ENCODE measurements around the gene SPHK2. TPM values are rescaled to one million over a fixed set of nuclear protein-coding genes. Genes with fewer than 3 reads are reported as not detected.
"Not testable (repeated sequence)": the region's sequence is repeated elsewhere in the genome, so short reads cannot be mapped to it uniquely, and the experiment has no call there.

SPHK2 gene
- total RNA-seq, 1 donor from 2014 or later = 7.2 TPM

- no peak for DNase-seq
Observed at GRCh38 chr19:48624791-48625723, 5.8 kb downstream of the SPHK2 start.

GRCh38 chr19:48625891-48626327, 6.6 kb downstream of the SPHK2 start:
- no peak for DNase-seq

- DNase-seq = no peak
Observed at GRCh38 chr19:48627201-48627864, 8.0 kb downstream of the SPHK2 start.

GRCh38 chr19:48627865-48628314, 8.6 kb downstream of the SPHK2 start:
- DNase-seq = no peak

GRCh38 chr19:48628486-48629296, 9.4 kb downstream of the SPHK2 start:
- DNase-seq = no peak

GRCh38 chr19:48629297-48629598, 9.9 kb downstream of the SPHK2 start:
- no peak for DNase-seq

GRCh38 chr19:48629599-48630295, 10.4 kb downstream of the SPHK2 start:
- no peak for DNase-seq

GRCh38 chr19:48630296-48631063, 11.2 kb downstream of the SPHK2 start:
- no peak for DNase-seq

GRCh38 chr19:48631225-48631624, 11.9 kb downstream of the SPHK2 start:
- DNase-seq = no peak

- DNase-seq = not testable (repeated sequence)
Observed at GRCh38 chr19:48632286-48632685, 13.0 kb downstream of the SPHK2 start.

GRCh38 chr19:48632692-48633147, 13.4 kb downstream of the SPHK2 start:
- DNase-seq = no peak

GRCh38 chr19:48633148-48634035, 14.1 kb downstream of the SPHK2 start:
- no peak for DNase-seq

GRCh38 chr19:48634036-48634342, 14.7 kb downstream of the SPHK2 start:
- DNase-seq = no peak

- peak; percentile 91 for DNase-seq
Observed at GRCh38 chr19:48634424-48635262, 15.3 kb downstream of the SPHK2 start.

- DNase-seq = peak; percentile 33
Observed at GRCh38 chr19:48635263-48635965, 16.1 kb downstream of the SPHK2 start.

GRCh38 chr19:48635966-48636858, 16.9 kb downstream of the SPHK2 start:
- no peak for DNase-seq

GRCh38 chr19:48636859-48637448, 17.6 kb downstream of the SPHK2 start, which contains the start of gene DBP:
TSS of gene DBP (minus strand) at chr19:48637379. CDS start at chr19:48636994, 385 bp downstream.
- DNase-seq = peak; percentile 71
